NCI-H460 (cell line): ENCODE data around the gene S100PBP. TPM values are rescaled to one million over a fixed set of nuclear protein-coding genes. Genes with fewer than 3 reads are reported as not detected.

Experiments used
- DNase-seq: peaks from one replicate; pipeline ENCODE4 v3.0.0-alpha.2; 2016; ENCODE audit warnings: low read depth; ENCODE audit errors: extremely low read depth
- total RNA-seq: library from RNA; depleted of rRNA; stranded (reverse); fragments of >200 nt; shearing (Covaris generic); gene quantifications from 2 replicates; pipeline ENCODE4 v1.2.3, GENCODE V29; 2014

Gene S100PBP
- total RNA-seq, 1 experiment from 2014 or later = 20.7 TPM

DNA sequence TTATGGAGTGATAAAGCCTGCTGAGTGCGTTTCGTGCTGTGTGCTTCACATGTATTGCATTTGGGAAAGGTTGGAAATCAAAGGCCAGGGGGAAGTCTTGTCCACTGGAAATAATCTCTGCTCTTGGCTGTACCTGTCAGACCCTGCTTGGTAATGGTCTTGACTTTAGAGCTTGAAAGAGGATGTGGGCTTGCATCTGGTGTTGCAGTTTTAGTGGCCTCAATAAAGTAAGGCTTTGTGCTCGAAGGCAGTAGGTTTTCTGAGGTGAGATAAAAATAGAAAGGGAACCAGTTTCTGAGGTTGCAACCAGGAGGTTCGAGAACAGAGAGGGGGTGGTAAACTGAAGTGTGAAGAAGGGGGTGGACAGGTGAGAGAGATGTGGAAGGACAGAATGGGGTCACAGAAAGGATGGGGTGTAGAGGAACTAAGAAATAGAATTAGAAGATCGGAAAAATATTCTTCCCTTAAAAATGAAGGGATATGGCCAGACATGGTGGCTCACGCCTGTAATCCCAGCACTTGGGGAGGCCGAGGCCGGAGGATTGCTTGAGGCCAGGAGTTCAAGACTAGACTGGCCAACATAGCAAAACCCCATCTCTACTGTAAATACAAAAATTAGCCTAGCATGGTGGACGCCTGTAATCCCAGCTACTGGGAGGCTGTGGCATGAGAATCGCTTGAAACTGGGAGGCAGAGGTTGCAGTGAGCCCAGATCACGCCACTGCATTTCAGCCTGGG lies 1.5 kb downstream of the S100PBP start:
- DNase-seq = no peak

DNA sequence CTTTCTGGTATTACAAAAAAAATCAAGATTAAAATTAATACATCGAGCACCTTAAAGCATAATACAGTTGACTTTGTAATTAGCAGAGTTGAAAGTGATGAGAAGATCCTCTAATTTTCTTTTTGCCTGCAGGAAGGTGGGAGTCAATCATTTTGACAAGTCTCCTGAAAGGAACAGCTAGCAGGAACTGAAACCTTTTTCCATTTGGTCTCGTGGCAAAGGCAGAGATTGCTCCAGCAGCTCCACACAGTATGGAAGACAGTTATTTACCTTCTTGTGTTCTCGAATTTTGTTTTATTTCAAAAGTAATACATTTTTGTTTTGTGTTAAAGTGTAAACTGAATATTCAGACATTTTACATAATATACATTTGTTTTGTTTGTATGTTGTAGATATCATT lies 7.7 kb downstream of the S100PBP start:
- no peak for DNase-seq

DNA sequence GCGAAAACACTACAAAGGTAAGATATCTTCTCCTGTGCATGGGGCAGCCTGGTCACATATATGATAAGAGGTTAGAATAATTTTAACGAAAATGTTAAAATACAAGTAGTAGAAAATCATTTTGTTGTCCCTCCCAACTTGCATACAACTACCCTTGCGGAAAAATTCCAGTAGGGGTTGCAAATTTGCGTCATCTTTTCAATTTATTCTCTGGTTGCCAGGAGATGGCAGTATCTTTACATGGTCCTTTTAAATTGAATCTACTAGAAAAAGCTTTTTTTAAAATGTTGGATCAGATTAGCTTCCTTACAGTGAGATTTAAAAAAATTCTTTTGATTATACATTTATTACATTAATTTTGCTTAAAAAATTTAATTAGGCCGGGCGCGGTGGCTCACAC lies 10.9 kb downstream of the S100PBP start:
- DNase-seq = no peak

- DNase-seq = no peak
Observed at GRCh38 chr1:32830092-32830852, 12.8 kb downstream of the S100PBP start.

DNA sequence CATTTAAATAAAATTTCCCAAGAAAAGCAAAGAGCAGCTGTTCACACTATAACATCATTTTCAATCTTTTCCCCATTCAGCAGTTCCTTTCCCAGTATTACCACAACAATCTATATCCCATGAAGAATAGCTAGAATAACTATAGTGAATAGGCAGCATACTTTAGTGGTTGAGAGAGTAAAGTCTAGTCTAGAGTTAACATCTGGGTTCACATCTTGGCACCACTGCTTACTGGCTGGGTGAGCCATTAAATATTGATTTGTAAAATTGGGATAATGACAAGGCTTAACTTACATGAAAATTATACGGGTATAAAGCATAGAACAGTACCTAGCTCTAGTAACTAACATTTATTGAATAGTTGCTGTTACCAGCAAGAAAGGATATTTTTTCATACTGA lies 14.4 kb downstream of the S100PBP start:
- no peak for DNase-seq

GRCh38 chr1:32848354-32849063 lies 31.1 kb downstream of the S100PBP start:
- DNase-seq = no peak

DNA sequence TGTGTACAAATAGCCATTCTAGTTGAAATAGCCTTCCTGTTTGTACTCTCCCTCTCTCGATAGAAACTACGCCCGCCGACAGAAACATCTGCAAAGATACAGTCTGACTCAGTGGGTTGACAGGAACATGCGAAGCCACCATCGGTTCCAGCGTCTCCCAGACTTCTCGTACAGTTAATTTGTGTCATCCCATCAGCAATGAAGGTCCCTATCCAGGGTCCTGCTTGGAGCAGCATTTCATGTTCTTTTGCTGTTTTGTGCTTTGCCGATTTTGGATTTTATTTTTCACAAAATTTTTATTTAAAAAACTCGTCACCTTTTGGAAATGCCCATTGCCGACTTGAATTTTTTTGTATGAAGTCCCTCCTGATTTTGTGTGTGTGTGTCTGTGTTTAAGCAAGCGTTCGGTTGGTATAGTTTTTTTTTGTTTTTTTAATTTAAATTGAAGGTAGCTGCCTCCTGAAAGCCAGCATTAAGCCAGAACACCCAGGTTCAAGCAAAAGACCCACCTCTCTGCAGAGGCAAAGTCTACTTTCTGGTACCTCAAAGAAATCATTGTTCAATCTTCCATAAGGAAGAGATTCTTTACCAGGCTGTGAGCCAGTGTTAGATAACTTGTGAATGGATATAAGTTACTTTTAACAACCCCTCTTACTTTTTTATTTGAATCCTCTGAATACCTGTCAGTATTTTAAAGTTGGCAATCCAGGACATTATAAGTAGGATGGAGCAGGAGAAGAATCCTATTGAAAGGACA lies 38.6 kb downstream of the S100PBP start:
- no peak for DNase-seq

GRCh38 chr1:32858136-32858535 lies 40.7 kb downstream of the S100PBP start:
- no peak for DNase-seq

- no peak for DNase-seq
Observed at GRCh38 chr1:32858791-32859190, 41.3 kb downstream of the S100PBP start.

DNA sequence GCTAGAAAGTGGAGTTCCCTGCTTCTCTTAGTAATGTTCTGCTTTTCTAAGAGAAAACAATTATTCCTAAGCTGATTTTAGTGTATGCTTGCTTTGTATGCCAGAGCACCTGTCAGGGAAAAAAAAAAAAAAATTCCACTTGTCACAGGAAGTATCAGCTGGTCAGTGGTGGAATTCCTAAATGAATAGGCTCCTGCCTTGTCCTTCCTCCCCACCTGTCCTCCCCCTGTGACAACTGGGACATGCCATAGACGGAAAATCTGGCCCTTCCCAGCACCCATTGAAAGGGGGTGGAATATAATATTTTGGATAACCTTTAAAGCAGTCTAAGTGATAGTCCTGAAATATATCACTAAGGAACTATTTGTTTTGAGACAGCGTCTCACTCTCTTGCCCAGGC lies 42.5 kb downstream of the S100PBP start:
- DNase-seq = no peak

GRCh38 chr1:32860566-32860965 lies 43.1 kb downstream of the S100PBP start:
- DNase-seq = no peak

GRCh38 chr1:32861904-32862695 lies 44.6 kb downstream of the S100PBP start:
- no peak for DNase-seq

DNA sequence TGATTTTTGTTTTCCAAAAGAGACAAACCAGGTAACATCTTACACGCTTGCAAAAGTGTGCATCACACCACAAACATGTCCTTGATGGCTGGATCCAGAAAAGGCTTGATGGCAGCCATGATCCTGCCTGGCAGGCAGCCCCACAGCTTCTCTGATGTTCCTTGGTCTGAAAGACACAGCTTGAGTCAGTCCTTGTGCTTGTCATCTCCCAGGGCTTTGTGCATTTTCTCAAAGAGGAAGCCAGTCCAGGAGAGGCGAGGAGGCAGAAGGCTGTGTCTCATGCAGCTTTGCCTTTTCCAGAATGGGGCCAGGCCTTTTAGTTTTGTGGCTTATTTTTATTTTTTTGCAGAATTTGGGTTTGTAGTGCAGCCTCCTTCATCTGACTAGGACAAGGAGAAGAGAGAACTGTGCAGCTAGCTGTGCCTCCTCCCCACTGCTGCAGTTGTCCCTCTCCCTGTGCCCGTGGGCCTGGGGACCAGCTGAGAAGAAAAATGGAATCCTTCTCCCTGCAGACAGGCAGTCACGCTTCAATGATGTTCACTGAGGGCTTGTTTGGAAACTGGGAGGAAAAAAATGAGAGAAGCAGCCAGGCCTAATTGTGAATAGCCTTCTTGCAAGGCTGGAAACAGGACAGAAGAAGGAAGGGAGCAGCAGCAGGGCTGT lies 45.9 kb downstream of the S100PBP start:
- DNase-seq = no peak

DNA sequence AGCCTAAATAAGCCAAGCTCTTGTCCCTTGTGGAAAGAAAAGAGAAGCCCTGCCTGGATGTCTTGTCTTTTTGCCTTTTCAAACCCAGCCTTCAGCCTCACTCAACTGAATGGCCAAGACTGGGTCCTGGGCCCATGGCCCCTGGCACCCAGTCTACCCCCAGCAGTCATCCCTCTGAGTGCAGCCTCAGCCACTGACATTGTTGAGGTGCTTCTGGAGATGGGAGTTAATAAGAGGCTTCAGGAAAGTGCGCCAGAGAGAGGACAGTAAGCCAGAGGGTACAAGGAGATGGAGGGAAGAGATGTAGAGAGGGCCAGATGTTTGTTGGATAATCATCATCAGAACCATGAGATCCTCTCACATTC lies 46.4 kb downstream of the S100PBP start:
- DNase-seq = no peak

DNA sequence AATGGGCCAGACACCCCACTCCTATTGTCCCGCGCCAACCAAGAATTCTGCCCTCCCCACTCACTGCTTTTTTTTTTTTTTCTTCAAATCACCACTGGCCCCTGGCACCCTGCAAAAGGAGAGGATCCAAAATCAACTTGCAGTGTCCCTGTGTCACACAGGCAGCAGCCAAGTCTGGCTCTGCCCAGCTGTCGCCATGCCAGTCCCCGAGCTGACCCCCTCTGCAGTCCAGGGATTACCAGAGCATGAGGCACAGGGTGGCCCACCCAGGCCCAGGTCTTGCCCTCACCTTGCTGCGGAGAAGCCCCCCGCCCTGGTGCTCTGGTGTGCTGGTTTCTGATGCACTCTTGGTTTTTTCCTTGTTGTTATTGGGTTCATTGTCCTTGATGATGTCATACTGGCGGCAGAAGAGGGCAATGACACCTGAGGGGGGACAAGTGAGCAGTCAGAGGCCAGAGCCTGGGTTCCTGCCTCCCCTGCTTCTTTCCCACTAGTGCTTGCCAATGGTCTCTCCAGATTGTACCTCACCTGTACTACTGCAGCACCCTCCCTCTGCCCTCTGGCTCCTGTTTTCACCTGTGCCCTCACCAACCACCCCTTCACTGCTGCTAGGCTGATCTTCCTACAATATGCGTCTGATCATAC lies 47.0 kb downstream of the S100PBP start:
- DNase-seq = no peak

- no peak for DNase-seq
Observed at GRCh38 chr1:32865639-32866405, 48.4 kb downstream of the S100PBP start.

GRCh38 chr1:32867151-32867550 lies 49.7 kb downstream of the S100PBP start:
- no peak for DNase-seq

GRCh38 chr1:32867671-32868070 lies 50.2 kb downstream of the S100PBP start:
- DNase-seq = no peak
